ENCODE measurements around the gene RNU1-1.
"Not testable (repeated sequence)": the region's sequence is repeated elsewhere in the genome, so short reads cannot be mapped to it uniquely, and the experiment has no call there.

- not testable (repeated sequence) for TF ChIP-seq CTCF, POLR2AphosphoS5 (IDR thresholded peaks at IDR 0.05)
Observed at GRCh38 chr1:16521679-16522078, 7.6 kb upstream of the RNU1-1 start.

All from transverse colon (tissue), 4 donors.